Neural cell (in vitro differentiated cells): ENCODE results near the gene ZNF668.

Experiments
- CTCF ChIP-seq: fragments of 450-650 bp; IDR thresholded peaks from 2 replicates; pipeline ENCODE4 v1.5.1; 2014; ENCODE audit warnings: antibody characterized with exemption, mild to moderate bottlenecking, moderate library complexity; ENCODE audit not compliant: poor library complexity, severe bottlenecking
- EP300 ChIP-seq: fragments of 450-650 bp; conservative IDR thresholded peaks from 2 replicates; pipeline ENCODE4 v1.6.1; 2014; ENCODE audit warnings: antibody characterized with exemption, mild to moderate bottlenecking, moderate library complexity; ENCODE audit not compliant: poor library complexity, severe bottlenecking
- RAD21 ChIP-seq: fragments of 450-650 bp; conservative IDR thresholded peaks from 2 replicates; pipeline ENCODE4 v1.6.1; 2014; ENCODE audit warnings: antibody characterized with exemption, mild to moderate bottlenecking, moderate library complexity
- TAF1 ChIP-seq: IDR thresholded peaks from 2 replicates; pipeline ENCODE4 v1.6.1; 2012; ENCODE audit warnings: low read depth

- TF ChIP-seq CTCF: no peak
- TF ChIP-seq EP300: no peak
- no peak for TF ChIP-seq TAF1
- TF ChIP-seq RAD21: no peak
Measured at GRCh38 chr16:31077592-31078396, 3.8 kb upstream of the ZNF668 start.
